ENCODE results near the gene GALNT15.

GALNT15 gene

DNA sequence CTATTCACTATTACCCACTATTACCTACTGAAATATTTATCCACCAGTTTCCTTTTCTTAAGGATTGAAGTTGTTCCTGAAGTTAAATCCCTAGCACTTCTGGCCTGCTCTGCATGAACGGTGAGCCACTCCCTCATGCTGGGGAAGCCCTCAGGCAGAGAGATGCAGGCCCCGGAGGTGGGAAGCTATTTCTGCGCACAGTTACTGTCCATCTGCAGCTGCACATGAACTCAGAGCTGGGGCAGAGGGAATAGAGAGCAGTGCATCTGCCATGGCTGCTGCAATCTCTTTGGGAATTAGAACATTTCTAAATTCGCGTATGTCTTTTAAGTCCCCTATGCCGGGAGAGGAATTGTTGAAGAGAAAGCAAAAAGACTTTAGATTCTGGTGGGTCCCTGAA is 6.3 kb upstream of the GALNT15 start:
- DNase-seq, result no peak

DNA sequence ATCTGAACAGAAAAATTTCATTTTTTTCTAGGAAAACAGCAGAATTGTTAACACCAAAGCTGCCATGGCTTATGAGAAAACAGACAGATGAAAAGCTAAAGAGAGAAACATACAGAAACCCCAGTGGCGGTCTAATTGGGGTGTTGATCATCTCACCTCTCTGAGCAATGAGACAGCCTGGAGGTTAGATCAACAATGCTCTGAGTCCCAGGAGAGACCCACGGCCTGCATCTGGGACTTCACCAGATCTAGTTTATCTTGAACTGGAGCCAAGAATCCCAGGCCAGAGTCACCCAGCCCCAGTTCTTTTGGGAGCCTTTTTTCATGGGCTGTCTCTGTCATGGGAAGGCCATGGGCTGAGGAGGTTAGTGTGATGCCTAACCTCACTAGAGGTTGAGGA is 3.5 kb upstream of the GALNT15 start:
- DNase-seq, result no peak

DNA sequence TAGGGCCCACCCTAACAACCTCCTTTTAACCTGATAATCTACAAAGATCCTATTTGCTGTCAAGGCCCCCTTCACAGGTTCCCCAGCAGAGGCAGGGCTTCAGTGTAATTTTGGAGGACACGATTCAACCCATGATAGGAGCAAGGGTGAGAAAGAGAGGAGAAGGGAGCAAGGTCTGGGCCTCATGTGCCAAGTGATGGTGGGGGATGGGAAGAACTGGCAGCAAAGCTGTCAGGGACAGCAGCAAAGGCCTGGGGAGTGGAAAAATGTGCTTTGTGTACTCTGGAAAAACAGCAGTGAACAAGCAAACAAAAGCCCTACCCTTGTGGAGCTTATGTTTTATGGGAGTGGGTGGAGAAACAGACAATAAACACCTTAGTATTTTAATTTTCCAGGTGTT is 2.7 kb upstream of the GALNT15 start:
- no peak for DNase-seq

DNA sequence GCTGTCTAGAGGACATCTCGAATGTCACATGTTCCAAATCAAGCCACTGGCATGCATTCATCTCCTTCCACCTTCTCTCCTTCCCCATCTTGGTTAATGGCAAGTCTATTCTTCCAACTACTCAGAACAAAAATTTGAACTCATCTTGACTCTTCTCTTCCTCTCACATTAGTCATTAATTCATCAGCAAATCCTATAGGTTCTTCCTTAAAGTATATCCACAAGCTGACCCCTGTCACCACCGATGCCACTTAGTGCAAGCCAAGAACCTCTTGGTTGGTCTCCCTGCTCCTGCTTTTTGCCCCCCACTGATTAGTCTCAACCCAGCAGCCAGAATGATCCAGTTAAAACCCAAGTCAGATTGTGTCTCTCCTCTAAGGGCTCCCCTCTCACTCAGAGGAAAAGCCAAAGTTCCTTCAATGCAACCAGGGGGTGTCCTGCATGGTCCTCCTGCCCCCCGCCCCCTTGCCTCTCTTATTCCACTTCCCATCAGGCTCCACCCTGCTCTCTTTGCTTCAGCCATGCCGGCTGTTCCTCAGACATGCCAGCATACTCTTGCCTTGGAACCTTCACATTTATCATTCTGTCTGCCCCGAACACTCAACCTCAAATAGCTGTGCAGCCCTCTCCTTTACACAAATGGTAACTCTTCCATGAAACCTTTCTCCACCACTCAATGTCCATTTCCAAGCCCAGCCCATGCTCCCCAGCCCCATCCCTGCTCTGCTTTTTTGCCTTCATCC is 1.0 kb upstream of the GALNT15 start:
- no peak for DNase-seq

DNA sequence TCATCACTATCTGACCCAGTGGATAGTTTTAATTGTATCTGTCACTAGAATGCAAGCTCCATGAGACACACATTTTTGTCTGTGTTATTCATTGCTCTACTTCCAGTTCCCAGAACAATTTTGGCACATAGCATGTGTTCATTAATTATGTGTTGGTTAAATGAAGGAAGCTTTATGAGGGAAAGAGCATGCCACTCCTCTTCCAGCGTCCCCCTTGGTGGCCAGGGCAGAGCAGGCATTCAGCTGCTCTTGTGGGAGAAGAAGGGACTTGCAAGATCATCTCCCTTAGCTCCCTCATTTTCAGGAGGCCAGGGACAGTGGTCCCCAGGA is 489 bp upstream of the GALNT15 start:
- DNase-seq, result no peak

DNA sequence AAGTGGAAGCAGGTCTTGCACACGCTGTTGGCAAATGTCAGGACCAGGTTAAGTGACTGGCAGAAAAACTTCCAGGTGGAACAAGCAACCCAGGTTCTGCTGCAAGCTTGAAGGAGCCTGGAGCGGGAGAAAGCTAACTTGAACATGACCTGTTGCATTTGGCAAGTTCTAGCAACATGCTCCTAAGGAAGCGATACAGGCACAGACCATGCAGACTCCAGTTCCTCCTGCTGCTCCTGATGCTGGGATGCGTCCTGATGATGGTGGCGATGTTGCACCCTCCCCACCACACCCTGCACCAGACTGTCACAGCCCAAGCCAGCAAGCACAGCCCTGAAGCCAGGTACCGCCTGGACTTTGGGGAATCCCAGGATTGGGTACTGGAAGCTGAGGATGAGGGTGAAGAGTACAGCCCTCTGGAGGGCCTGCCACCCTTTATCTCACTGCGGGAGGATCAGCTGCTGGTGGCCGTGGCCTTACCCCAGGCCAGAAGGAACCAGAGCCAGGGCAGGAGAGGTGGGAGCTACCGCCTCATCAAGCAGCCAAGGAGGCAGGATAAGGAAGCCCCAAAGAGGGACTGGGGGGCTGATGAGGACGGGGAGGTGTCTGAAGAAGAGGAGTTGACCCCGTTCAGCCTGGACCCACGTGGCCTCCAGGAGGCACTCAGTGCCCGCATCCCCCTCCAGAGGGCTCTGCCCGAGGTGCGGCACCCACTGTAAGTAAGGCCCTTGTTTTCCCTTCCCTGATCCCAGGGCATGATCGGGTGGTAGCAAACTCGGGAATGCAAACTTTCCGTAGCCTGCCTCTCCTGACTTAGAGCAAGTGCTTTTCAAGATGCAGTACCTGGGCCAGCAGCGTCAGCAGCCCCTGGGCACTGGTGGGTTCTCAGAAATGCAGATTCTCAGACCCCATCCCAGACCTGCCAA is 759 bp downstream of the GALNT15 start:
- no peak for DNase-seq

DNA sequence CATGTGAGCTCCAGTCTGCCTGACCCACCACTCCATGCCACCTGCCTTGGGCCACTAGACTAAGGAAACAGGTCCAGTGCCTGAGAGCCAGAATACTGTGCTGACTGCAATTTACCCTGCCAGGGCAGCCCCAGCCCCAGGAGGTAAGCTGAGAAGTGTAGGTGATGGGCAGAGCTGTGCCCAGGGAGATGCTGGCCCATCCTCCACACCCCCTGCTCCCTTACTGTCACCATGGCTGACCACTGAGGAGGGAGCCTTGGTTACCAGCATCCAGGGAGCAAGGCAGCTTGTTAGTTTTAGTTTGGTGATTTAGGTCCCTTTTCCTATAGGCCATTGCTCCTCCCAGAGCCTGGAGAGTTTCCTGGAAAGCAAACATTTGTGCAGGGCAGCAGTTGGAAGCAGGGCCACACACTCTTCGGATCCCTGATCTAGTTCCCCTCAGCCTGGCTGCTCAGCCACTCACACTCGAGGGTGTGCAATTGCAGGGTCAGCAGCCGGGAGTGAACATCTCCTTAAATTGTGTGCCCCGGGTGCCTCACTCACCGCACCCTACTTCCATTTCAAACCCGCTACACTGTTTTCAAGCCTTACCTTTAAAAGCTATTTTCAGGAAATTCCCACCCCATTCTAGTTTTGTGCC is 2.0 kb downstream of the GALNT15 start:
- DNase-seq, result no peak

DNA sequence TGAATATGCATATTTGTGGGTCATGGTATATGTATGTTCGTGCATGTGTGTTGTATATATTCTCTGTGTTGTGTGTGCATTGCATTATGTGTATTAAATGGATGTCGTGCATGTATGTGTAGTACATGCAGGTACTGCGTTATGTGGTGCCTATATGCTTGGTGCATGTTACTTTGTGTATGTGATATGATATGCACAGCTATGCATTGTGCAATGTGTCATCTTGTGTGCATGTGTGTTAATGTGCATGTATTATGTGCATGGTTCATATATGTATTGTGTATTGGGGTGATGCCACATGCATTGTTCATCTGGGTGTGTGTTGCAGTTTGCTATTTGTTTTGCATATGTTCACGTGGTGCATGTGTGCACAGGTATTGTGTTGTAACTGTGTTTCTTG is 2.9 kb downstream of the GALNT15 start:
- DNase-seq, result no peak

DNA sequence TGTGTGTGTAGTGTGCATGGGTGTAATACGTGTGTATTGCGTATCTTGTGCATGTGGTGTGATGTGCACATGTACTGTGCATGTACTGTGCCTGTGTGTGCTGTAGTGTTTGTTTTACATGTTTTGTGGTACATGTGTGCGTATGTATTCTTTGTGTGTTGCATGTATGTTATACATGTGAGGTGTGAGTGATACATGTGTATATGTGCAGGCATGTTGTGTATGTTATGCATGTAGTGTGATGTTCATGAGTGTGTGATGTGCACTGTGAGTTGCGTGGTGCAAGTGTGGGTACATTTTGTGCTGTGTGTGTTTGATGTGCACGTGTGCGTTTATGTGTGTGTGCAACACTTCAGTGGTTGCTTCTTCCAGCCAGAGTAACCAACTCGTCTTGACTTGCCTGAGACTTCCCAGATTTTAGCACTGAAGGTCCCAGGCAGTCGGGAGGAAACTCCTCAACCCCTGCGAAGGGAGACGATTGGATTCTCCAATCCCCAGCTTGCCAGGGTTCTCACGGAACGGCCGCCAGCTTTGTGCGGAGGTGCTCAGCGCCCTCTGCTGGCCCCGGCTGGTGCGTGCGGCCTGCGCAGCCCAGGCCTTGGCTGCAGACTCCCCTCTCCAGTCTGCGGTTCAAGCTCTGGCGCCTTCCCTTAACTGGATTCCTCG is 3.6 kb downstream of the GALNT15 start:
- no peak for DNase-seq

DNA sequence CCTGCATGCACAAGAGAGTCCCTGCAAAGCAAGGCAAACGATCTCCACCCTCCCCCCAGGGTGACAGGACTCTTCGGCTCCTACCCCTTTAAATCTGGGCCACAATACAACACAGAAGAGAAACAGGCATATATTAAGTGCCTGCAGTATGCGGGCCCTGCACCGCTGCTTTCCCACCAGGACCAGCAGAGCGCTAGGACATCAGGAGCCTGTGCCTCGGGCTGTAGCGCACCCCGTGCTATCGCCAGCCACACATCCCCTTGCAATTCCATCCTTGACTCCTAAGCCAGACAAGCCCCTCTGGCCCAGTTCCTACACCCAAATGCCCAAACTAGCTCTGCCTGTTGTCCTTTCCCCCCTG is 4.1 kb downstream of the GALNT15 start:
- DNase-seq, result no peak

DNA sequence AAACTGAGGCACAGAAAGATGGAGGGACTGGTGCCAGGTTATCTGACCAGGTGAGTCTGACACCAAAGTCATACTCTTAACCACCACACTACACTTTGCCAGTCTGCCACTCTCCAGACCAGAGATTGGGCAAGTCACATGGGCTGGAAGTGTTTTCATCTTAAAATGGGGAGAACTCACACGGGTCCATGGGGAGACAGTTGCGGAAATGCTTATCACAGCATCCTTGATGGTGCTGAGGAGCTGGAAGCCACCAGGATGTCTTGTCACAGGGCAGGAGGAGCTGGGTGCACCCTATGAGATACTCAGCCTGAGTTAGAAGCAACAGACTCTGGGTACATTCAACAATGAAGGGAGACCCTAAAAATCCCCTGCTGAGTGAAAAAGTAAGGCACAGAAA is 4.8 kb downstream of the GALNT15 start:
- DNase-seq, result no peak

DNA sequence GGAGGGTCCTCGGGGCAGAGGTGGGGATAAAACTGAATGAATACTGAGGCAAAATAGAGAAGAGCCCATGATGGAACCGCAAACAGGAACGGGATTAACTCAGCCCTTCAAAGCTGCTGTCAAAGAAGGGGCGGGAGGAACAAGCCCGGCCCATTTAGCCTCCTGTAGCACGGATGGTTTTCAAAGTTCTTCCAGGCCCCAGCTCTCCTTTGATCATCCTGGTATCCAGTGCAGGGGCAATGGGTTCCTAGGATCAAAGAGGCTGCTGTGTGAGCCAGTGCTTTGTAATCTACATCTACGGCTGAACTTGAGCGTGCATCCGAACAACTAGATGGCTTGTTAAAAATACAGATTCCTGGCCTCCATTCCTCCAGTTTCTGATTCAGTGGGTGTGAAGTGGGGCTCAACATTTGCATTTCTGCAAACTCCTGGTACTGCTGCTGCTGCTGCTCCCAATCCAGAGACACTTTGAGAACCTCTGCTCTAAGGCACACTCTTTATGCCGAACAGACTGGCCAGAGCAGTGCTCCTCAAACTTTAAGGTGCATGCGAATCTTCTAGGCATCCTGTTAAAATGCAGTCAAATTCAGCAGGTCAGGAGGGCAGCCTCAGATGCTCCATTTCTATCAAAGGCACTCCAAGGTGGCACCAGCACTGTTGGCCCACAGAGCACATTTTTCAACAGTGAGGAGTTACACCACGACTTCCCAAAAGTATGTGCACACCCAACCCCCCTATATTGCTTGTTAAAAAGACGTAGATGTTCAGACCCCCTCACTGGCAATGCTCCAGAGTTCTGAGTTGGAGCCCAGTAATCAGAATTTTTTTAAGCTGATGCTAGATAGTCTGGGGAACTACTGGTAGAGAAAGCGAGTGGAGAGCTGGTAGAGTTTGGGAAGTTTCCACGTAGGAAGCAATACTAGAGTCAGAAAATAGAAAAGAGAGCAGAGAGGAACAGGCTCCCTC is 5.6 kb downstream of the GALNT15 start:
- no peak for DNase-seq

DNA sequence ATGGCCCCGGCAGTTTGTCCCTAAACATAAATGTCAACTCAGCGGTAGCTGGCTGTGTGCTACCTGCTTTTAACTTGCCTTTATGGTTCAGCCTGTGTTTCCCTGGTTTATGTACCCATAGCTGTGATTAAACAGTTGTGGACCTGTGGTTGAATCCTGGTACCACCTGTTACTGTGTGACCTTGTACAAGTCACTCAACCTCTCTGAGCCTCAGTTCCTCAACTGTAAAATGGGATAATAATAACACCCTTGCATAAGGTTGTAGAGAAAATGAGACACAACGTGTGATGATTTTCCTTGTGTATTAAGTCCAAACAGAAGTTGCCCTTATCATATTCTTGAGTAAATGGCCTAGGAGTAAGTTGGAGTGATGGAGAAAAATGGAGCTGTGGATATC is 6.3 kb downstream of the GALNT15 start:
- DNase-seq, result no peak

DNA sequence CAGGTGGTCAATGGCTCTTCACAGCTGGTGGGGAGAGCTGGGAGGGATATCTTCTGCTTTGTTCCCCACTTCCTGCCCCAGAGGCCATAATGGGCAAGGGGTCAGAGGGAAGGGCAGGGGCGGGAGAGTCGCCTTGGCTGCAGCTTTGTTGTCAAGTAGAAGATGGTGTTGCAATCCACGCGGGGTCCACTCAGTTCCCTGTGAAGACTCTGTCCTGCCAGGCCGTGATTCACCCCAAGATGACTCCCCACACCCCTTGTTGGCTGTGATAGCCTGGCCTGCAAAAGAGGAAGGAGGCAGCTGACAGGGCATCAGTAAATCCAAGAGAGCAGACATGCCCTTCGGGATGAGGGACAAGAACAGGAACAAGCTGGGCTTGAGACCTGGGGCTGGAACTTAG is 6.9 kb downstream of the GALNT15 start:
- DNase-seq, result peak; percentile 57

DNA sequence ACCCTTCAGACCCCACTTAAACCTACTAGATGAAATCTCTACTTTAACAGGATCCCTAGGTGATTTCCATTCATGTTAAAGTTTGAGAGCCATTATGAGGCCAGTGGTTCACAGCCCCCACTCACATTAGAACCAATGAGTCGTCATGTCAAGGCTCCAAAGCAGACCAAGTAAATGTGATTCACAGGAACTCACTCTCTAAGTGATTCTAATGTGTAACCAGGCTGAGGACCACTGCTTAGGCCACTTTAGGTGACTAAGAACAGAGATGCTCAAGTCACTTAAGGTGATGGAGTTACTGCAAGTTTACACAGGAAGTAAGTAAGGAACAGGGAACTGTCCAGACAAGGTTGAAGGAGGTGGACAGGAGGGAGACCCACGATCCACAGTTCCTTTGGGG is 7.7 kb downstream of the GALNT15 start:
- no peak for DNase-seq

DNA sequence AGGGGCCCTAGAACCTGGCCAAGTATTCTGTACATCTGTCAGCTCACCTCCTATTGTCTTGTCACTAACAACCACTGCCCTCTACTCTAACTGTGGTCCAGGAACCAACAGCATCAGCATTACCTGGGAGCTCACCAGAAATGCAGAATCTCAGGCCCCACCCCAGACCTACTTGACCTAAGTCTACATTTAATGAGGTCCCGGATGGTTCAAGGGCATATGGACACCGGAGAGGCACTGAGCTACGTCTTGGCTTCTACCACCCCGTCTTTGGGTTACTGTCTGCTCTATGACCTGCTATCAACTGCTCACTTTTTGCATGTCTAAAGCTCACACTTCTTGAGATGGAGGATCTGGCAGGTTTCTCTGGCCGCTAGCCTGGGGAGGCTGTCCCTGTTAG is 8.1 kb downstream of the GALNT15 start:
- DNase-seq, result no peak

DNA sequence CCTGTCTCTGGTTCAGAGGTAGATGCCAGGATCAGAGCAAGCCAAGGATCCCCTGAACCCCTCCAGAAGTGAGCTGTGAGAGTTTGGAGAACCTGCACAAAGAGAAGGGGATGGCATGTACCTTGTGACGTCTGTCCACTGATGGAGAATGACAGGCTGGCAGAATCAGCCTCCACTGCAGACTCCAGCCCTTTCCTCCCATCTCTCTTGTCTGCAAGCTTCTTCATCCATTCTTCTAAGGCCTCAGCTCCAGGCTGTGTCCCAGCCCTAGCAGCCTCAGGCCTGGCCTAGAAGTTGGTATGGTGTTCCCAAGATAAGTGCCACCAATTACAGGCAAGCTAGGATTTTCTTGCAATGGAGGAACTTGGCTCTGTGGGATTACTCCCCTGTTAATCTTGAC is 8.6 kb downstream of the GALNT15 start:
- no peak for DNase-seq

DNA sequence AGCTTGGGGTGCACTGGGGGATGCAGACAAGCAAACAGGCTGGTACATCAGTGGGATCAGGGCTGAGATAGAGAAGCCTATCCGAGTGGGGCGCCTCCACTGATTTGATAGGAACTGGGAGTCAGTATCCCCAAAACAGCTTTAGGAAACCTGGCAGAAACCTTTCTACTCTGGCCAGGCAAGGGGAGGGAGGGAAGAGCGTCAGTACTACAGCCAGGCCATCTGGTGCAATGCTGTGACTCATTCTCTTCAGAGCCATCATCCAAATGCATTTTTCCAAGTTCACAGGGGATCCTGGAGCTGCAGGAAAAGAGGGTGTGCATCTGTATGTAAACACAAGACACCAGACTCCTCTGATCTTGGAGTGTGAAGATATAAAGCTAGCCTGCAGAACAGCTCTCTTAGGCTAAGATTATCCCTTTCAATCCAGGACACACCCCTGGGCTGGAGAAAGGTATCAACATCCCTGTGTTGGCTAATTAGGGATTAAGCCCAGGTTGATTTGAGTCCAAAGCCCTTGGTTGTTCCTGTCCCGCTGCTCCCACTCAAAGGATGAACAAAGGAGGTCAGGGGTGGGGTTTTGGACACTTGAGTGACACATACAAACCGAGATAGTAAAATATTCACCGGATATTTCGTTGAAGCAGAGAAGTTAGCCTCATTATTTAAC is 9.3 kb downstream of the GALNT15 start:
- no peak for DNase-seq

DNA sequence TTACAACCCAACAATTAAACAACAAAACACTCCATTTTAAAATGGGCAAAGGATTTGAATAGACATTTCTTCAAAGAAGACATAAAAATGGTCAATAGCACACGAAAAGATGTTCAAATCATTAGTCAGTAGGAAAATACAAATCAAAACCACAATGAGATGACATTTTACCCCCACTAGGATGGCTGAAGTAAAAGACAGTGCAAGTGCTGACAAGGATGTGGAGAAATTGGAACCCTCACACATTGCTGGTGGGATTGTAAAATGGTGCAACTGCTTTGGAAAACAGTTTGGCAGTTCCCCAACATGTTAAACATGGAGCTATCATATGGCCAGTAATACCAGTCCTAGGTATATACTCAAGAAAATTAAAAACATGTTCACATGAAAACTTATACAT is 11.6 kb downstream of the GALNT15 start:
- DNase-seq, result no peak

DNA sequence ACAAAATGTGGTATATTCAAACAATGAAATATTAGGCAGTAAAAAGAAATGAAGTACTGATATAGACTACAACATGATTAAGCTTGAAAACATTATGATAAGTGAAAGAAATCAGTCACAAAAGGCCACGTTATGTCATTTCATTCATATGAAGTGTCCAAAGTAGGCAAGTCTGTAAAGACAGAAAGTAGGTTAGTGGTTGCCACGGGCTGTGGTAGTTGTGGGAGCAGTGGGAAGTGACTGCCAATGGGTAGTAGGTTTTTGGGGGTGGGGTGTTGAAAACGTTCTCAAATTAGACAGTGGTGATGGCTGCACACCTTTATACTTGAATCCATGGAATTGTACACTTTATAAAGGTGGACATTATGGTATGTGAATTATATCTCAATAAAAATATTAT is 12.1 kb downstream of the GALNT15 start:
- DNase-seq, result no peak

DNA sequence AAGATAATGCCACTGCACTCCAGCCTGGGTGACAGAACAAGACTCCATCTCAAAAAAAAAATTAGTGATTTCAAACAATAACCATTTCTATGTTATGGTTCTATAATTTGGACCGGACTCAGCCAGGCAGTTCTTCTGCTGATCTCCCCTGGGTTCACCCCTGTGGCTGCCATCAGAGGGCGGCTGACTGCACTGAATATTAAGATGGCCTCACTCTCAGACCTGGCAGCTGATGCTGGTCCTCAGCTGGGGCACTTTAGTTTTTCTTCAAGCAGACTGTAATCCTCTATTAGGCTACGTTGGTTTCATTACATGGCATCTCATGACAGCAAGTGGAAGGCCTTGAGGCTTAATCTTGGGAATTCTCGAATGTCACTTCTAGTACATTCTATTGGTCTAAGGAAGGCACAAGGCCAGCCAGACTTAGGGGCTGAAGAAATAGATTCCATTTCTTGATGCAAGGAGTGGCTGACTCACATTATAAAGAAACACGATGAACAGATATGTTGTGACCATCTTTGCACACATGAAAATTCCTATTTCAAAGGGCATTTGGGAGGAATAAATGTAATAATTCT is 12.8 kb downstream of the GALNT15 start:
- no peak for DNase-seq
